Duodenal mucosa (tissue), 2 donors: ENCODE data around the gene NBPF3.
A peak's percentile ranks its signal among the peaks of the same experiment; 100 is the strongest.

Source experiments
- H3K27ac ChIP-seq: one replicate; pipeline ENCODE4 v1.7.0; 2013; ENCODE audit warnings: low read depth, low read length
- H3K27me3 ChIP-seq, 2 donors: one replicate each; pipeline ENCODE4 v1.7.0; 2013; ENCODE audit warnings: low read length in 2 of 2, control low read depth in 1 of 2; ENCODE audit not compliant: insufficient read depth in 2 of 2, control insufficient read depth in 1 of 2
- H3K36me3 ChIP-seq, 2 donors: one replicate each; pipeline ENCODE4 v1.7.0; 2013; ENCODE audit warnings: low read length in 2 of 2, control low read depth in 1 of 2; ENCODE audit not compliant: insufficient read depth in 2 of 2, control insufficient read depth in 1 of 2
- H3K4me1 ChIP-seq, 2 donors: one replicate each; pipeline ENCODE4 v1.7.0; 2013; ENCODE audit warnings: low read length in 2 of 2, control low read depth in 1 of 2; ENCODE audit not compliant: insufficient read depth in 2 of 2, control insufficient read depth in 1 of 2
- H3K4me3 ChIP-seq, 2 donors: one replicate each; pipeline ENCODE4 v1.7.0; 2013; ENCODE audit warnings: low read length in 2 of 2, low read depth in 1 of 2
- H3K9ac ChIP-seq, 2 donors: one replicate each; pipeline ENCODE4 v1.7.0; 2013; ENCODE audit warnings: low read length in 2 of 2, low read depth in 1 of 2
- H3K9me3 ChIP-seq, 2 donors: one replicate each; pipeline ENCODE4 v1.7.0; 2013; ENCODE audit warnings: low read length in 2 of 2, control low read depth in 1 of 2; ENCODE audit not compliant: control insufficient read depth in 1 of 2

The NBPF3 gene

GRCh38 chr1:21507511-21508270 is 67.8 kb downstream of the NBPF3 start:
- H3K4me1 ChIP-seq: peaks cover 0 to 6% of the 10 kb centered on the region in 2 donors
- no peak overlapping the region for H3K9ac ChIP-seq
- H3K9me3 ChIP-seq: no peaks in the 10 kb centered on the region
- H3K4me3 ChIP-seq: no peak overlapping the region
- H3K27me3 ChIP-seq: peaks cover 26% of the 10 kb centered on the region in 2 donors
- no peaks in the 10 kb centered on the region for H3K36me3 ChIP-seq
- H3K27ac ChIP-seq: no peak overlapping the region

GRCh38 chr1:21508580-21509350 is 68.8 kb downstream of the NBPF3 start:
- Histone ChIP-seq H3K36me3 (no peaks in the 10 kb centered on the region), H3K27me3 (peaks cover 26% of the 10 kb centered on the region in 2 donors), H3K9ac (no peak overlapping the region), H3K4me3 (peak overlapping the region in 1 of 2 donors; percentile 6), H3K4me1 (peaks cover 0 to 6% of the 10 kb centered on the region in 2 donors), H3K27ac (no peak overlapping the region), H3K9me3 (no peaks in the 10 kb centered on the region)

GRCh38 chr1:21509351-21510112 is 69.6 kb downstream of the NBPF3 start, which contains the start of gene ALPL:
Gene ALPL, plus strand, starts transcription at chr1:21509423. Its CDS starts 44,659 bp downstream, at chr1:21554082.
- H3K4me3 ChIP-seq: peak within 1 kb of the TSS in 1 of 2 donors; percentile 6
- H3K36me3 ChIP-seq: no peaks in the 10 kb centered on the region
- H3K9me3 ChIP-seq: no peaks in the 10 kb centered on the region
- H3K27me3 ChIP-seq: peaks cover 26% of the 10 kb centered on the region in 2 donors
- H3K4me1 ChIP-seq: peaks cover 0 to 6% of the 10 kb centered on the region in 2 donors
- no peak within 1 kb of the TSS for H3K9ac ChIP-seq
- no peak within 1 kb of the TSS for H3K27ac ChIP-seq

- Histone ChIP-seq H3K36me3 (no peaks in the 10 kb centered on the region), H3K27ac (no peak overlapping the region), H3K9ac (no peak overlapping the region), H3K4me1 (peaks cover 0 to 6% of the 10 kb centered on the region in 2 donors), H3K9me3 (no peaks in the 10 kb centered on the region), H3K4me3 (no peak overlapping the region), H3K27me3 (peaks cover 26% of the 10 kb centered on the region in 2 donors)
These were observed 70.2 kb downstream of the NBPF3 start for GRCh38 chr1:21510113-21510493.

- Histone ChIP-seq H3K9me3 (no peaks in the 10 kb centered on the region), H3K27me3 (peaks cover 24 to 26% of the 10 kb centered on the region in 2 donors), H3K9ac (no peak overlapping the region), H3K4me3 (no peak overlapping the region), H3K27ac (no peak overlapping the region), H3K4me1 (peaks cover 0 to 6% of the 10 kb centered on the region in 2 donors), H3K36me3 (no peaks in the 10 kb centered on the region)
These were observed 71.1 kb downstream of the NBPF3 start for GRCh38 chr1:21510885-21511578.

GRCh38 chr1:21511579-21512522 is 71.9 kb downstream of the NBPF3 start:
- Histone ChIP-seq H3K27me3 (peaks cover 24 to 26% of the 10 kb centered on the region in 2 donors), H3K27ac (no peak overlapping the region), H3K4me3 (no peak overlapping the region)

GRCh38 chr1:21514245-21514644 is 74.3 kb downstream of the NBPF3 start:
- no peaks in the 10 kb centered on the region for H3K4me1 ChIP-seq
- H3K9me3 ChIP-seq: no peaks in the 10 kb centered on the region
- peaks cover 15% of the 10 kb centered on the region in 2 donors for H3K27me3 ChIP-seq
- H3K4me3 ChIP-seq: no peak overlapping the region
- H3K27ac ChIP-seq: no peak overlapping the region
- no peak overlapping the region for H3K9ac ChIP-seq
- no peaks in the 10 kb centered on the region for H3K36me3 ChIP-seq

More at GRCh38 chr1:21511579-21512522, 71.9 kb downstream of the NBPF3 start:
- no peaks in the 10 kb centered on the region for H3K9me3 ChIP-seq
- H3K4me1 ChIP-seq: peaks cover 0 to 6% of the 10 kb centered on the region in 2 donors
- no peak overlapping the region for H3K9ac ChIP-seq
- H3K36me3 ChIP-seq: no peaks in the 10 kb centered on the region

GRCh38 chr1:21517161-21517589 is 77.2 kb downstream of the NBPF3 start:
- no peaks in the 10 kb centered on the region for H3K36me3 ChIP-seq
- no peak overlapping the region for H3K4me3 ChIP-seq
- H3K27me3 ChIP-seq: no peaks in the 10 kb centered on the region
- no peak overlapping the region for H3K27ac ChIP-seq
- H3K9me3 ChIP-seq: no peaks in the 10 kb centered on the region
- no peak overlapping the region for H3K9ac ChIP-seq
- no peaks in the 10 kb centered on the region for H3K4me1 ChIP-seq
